NCI-H226 (cell line): ENCODE measurements around the gene PPIL1.
"Not testable (repeated sequence)": the region's sequence is repeated elsewhere in the genome, so short reads cannot be mapped to it uniquely, and the experiment has no call there.

ENCODE experiments used
- DNase-seq: peaks from one replicate; pipeline ENCODE4 v3.0.0-alpha.2; 2015

PPIL1 gene

GRCh38 chr6:36813047-36813446 lies 61.6 kb downstream of the PPIL1 start:
- not testable (repeated sequence) for DNase-seq

DNA sequence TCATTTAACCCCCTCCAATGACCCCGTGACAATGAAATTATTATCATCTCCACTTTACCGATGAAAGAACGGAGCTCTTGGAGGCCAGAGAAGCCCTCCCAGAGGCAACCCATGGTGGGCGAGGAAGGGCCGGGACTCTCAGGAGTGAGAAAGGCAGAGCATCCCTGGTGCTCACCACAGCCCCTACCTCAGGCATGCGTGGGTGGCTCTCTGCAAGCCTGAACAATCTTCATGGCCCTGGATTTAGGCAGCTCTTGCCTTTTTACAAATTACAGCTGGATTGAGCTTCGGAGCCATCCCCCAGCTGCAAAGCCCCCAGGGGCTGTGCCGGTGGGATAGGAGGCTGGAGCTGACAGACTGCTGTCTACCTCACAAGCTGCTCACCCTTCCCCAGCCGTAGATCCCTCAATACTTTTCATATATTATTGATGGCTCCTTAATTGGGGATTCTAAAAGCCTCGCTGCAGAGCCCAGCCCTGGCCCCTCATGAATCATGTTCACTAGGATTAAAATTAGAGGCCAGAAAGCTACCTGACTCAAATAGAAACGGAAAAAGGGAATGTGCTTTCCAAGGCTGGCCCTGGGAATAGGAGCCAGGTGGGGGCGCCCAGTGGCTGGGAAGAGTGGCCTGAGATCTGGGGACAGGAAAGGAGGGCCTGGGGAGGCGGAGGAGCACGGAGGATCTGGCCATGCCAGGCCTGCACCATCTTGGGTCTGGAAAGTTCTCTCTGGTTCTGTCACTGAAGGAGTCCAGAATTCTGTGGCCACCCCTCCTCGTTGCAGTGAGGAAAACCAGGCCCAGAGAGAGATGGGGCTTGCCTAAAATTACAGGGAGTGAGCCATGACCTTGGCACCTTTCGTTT lies 64.4 kb downstream of the PPIL1 start:
- DNase-seq = no peak

- DNase-seq = no peak
Measured at GRCh38 chr6:36809156-36809555, 65.4 kb downstream of the PPIL1 start.

- DNase-seq = no peak
Measured at GRCh38 chr6:36808634-36809033, 66.0 kb downstream of the PPIL1 start.

- DNase-seq = no peak
Measured at GRCh38 chr6:36807750-36808149, 66.9 kb downstream of the PPIL1 start.

- no peak for DNase-seq
Measured at GRCh38 chr6:36807143-36807542, 67.5 kb downstream of the PPIL1 start.

DNA sequence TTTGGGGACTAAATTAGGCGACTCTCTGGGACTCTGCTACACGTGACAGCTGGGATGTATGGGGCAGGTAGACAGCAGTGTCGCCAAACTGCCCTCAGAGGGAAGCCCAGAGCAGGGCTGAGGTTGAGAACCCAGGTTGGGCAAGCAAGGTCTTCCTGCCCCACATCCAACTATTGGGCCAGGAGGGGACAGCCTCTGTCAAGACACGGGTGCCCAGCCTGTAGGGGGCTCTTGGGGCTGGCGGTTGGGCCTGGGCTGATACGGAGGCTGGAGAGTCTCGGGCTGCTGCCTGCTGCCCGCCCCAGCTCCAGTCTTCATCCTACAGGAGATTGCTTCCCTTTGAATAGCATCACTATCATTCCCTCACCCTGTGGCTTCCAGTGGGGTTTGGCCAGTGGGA lies 68.7 kb downstream of the PPIL1 start:
- DNase-seq = no peak

DNA sequence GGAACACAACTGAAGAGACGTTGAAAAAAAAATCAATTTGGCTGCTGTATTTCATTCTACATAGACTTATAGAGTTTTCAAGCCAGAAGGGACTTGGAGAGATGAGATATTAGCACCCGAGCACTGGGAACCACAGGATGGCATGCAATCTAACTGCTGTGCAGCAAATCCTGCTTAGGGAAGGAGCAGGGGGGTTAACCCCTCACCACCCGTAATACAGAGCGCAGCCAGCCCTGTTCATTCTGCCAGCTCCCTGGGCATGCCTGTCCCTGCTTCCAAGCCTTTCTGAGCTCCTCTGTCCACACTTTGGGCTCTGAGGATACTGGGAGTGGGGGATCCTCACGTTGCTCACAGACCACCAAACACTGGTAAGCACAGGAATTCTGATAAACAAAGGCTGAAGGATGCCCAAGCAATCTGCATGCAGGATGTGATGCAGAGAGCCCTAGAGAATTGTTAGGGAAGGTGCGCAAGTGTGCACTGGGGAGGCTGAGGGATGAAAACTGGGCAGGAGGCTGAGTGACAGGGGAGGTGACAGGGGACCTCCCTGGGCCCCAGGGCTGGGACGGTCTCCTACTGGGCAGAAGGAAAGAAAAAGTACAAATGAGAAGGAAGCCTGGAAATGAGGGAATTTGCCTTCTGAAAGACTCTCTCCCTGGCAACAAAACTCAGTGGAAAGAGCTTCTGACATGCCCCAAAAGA lies 69.4 kb downstream of the PPIL1 start:
- no peak for DNase-seq
